IMR-90 (cell line): ENCODE data around the gene ZMIZ1. TPM values are rescaled to one million over a fixed set of nuclear protein-coding genes. Genes with fewer than 3 reads are reported as not detected.

Experiments used
- ATAC-seq: fragments of 200-7000 bp; cut with Tn5 transposase; 2 replicates; pipeline ENCODE4 v1.9.1; 2020; ENCODE audit warnings: low read depth, mild to moderate bottlenecking, moderate library complexity
- BruUV-seq: library from RNA; stranded (reverse); fragments of 400-500 nt; replicated peaks from 2 replicates; lab custom pipeline; 2021; lab: Mats Ljungman, UMichigan
- CTCF ChIA-PET: fragments of 300-600 bp; formaldehyde crosslinking; extraction: SDS; loops from one replicate; lab custom pipeline; 2021; ENCODE audit warnings: antibody characterized with exemption; lab: Yijun Ruan, JAX
- POLR2A ChIA-PET: fragments of 300-600 bp; sonication (Branson Sonifier 250); formaldehyde crosslinking; loops from one replicate; lab custom pipeline; 2022; ENCODE audit warnings: antibody characterized with exemption; ENCODE audit not compliant: unreplicated experiment; lab: Charles Lee
- DNase-seq: peaks from one replicate; pipeline ENCODE4 v3.0.0; 2013
- H2AFZ ChIP-seq: replicated peaks from 2 replicates; pipeline ENCODE3; 2013; ENCODE audit warnings: low read length, mild to moderate bottlenecking; ENCODE audit not compliant: poor library complexity
- H2AK5ac ChIP-seq: 2 replicates; pipeline ENCODE4 v1.6.1; 2013; ENCODE audit warnings: low read depth, low read length, inconsistent platforms
- H2AK9ac ChIP-seq: replicated peaks from 2 replicates; pipeline ENCODE3; 2013; ENCODE audit warnings: mild to moderate bottlenecking, low read depth, low read length, moderate library complexity; ENCODE audit not compliant: poor library complexity
- H2BK120ac ChIP-seq: 2 replicates; pipeline ENCODE4 v1.6.1; 2013; ENCODE audit warnings: low read depth, low read length, inconsistent platforms
- H2BK15ac ChIP-seq: 3 replicates; pipeline ENCODE4 v1.6.1; 2013; ENCODE audit warnings: low read depth, low read length, inconsistent platforms
- H2BK20ac ChIP-seq: 2 replicates; pipeline ENCODE4 v1.6.1; 2013; ENCODE audit warnings: low read depth, mild to moderate bottlenecking, inconsistent platforms, low read length, moderate library complexity
- H2BK5ac ChIP-seq: 2 replicates; pipeline ENCODE4 v1.6.1; 2013; ENCODE audit warnings: mild to moderate bottlenecking, low read depth, low read length, inconsistent platforms; ENCODE audit not compliant: poor library complexity, severe bottlenecking
- H3K14ac ChIP-seq: replicated peaks from 2 replicates; pipeline ENCODE4 v1.6.1; 2013; ENCODE audit warnings: low read depth, low read length, inconsistent platforms
- H3K18ac ChIP-seq: 2 replicates; pipeline ENCODE4 v1.6.1; 2013; ENCODE audit warnings: low read depth, low read length, control low read depth
- H3K23ac ChIP-seq: 2 replicates; pipeline ENCODE4 v1.6.1; 2013; ENCODE audit warnings: low read depth, low read length, inconsistent platforms
- H3K27ac ChIP-seq: 2 replicates; pipeline ENCODE4 v1.5.1; 2013; ENCODE audit warnings: mild to moderate bottlenecking, control low read depth, low read length; ENCODE audit not compliant: insufficient read depth
- H3K27me3 ChIP-seq: 2 replicates; pipeline ENCODE4 v1.6.1; 2013; ENCODE audit warnings: low read length; ENCODE audit not compliant: control insufficient read depth, insufficient read depth
- H3K36me3 ChIP-seq: 2 replicates; pipeline ENCODE4 v1.6.1; 2013; ENCODE audit warnings: low read length, mixed read lengths; ENCODE audit not compliant: control insufficient read depth, insufficient read depth
- H3K4ac ChIP-seq: 2 replicates; pipeline ENCODE4 v1.6.1; 2013; ENCODE audit warnings: low read depth, low read length, inconsistent platforms
- H3K4me1 ChIP-seq: 2 replicates; pipeline ENCODE4 v1.6.1; 2013; ENCODE audit warnings: low read length, mixed read lengths; ENCODE audit not compliant: control insufficient read depth, insufficient read depth
- H3K4me2 ChIP-seq: 2 replicates; pipeline ENCODE4 v1.6.1; 2013; ENCODE audit warnings: low read depth, mild to moderate bottlenecking, control low read depth, low read length, moderate library complexity
- H3K4me3 ChIP-seq: 2 replicates; pipeline ENCODE4 v1.5.1; 2013; ENCODE audit warnings: low read depth, mild to moderate bottlenecking, control low read depth, low read length, moderate library complexity; ENCODE audit not compliant: insufficient read depth
- H3K56ac ChIP-seq: 2 replicates; pipeline ENCODE4 v1.6.1; 2013; ENCODE audit warnings: low read length, inconsistent platforms; ENCODE audit not compliant: insufficient read depth; ENCODE audit errors: extremely low read depth
- H3K79me1 ChIP-seq, 2 experiments: 2 replicates each; pipeline ENCODE4 v1.6.1; 2013; ENCODE audit warnings: low read length in 2 of 2, inconsistent platforms in 1 of 2, low read depth in 1 of 2
- H3K9ac ChIP-seq: 2 replicates; pipeline ENCODE4 v1.6.1; 2013; ENCODE audit warnings: low read depth, low read length, control low read depth
- H3K9me1 ChIP-seq: 2 replicates; pipeline ENCODE4 v1.6.1; 2013; ENCODE audit warnings: low read length, inconsistent platforms; ENCODE audit not compliant: insufficient read depth
- H3K9me3 ChIP-seq: 2 replicates; pipeline ENCODE4 v1.6.1; 2013; ENCODE audit warnings: low read length; ENCODE audit not compliant: control insufficient read depth, insufficient read depth
- H4K20me1 ChIP-seq: 2 replicates; pipeline ENCODE4 v1.6.1; 2013; ENCODE audit warnings: low read length, inconsistent platforms; ENCODE audit not compliant: insufficient read depth
- H4K5ac ChIP-seq: 2 replicates; pipeline ENCODE4 v1.6.1; 2013; ENCODE audit warnings: mild to moderate bottlenecking, low read depth, low read length, control low read depth
- H4K8ac ChIP-seq, 2 experiments: 2 replicates each; pipeline ENCODE4 v1.6.1; 2013; ENCODE audit warnings: low read depth in 2 of 2, low read length in 2 of 2, control low read depth in 1 of 2, inconsistent platforms in 1 of 2
- H4K91ac ChIP-seq: 2 replicates; pipeline ENCODE4 v1.6.1; 2013; ENCODE audit warnings: low read depth, low read length, inconsistent platforms; ENCODE audit not compliant: insufficient read depth
- BHLHE40 ChIP-seq: fragments of 150-350 bp; IDR thresholded peaks from 2 replicates; pipeline ENCODE4 v1.6.1; 2016; ENCODE audit warnings: mild to moderate bottlenecking, low read depth, low read length
- CEBPB ChIP-seq: IDR thresholded peaks from 2 replicates; pipeline ENCODE4 v1.6.1; 2012; ENCODE audit warnings: low read depth, low read length, improper control_type of control experiment
- CHD1 ChIP-seq: IDR thresholded peaks from 2 replicates; pipeline ENCODE4 v1.6.1; 2012; ENCODE audit warnings: low read depth, low read length, improper control_type of control experiment
- CTCF ChIP-seq: conservative IDR thresholded peaks from 2 replicates; pipeline ENCODE4 v1.5.1; 2012; ENCODE audit warnings: mild to moderate bottlenecking, low read depth, low read length, improper control_type of control experiment
- ELK1 ChIP-seq: fragments of 150-350 bp; IDR thresholded peaks from 2 replicates; pipeline ENCODE4 v1.6.1; 2016; ENCODE audit warnings: low read depth, mild to moderate bottlenecking, low read length, moderate library complexity, borderline replicate concordance
- FOS ChIP-seq: fragments of 150-350 bp; IDR thresholded peaks from 2 replicates; pipeline ENCODE4 v1.6.1; 2016; ENCODE audit warnings: low read depth, low read length
- MAFK ChIP-seq: IDR thresholded peaks from 2 replicates; pipeline ENCODE4 v1.6.1; 2012; ENCODE audit warnings: low read depth, low read length, improper control_type of control experiment
- MAZ ChIP-seq: IDR thresholded peaks from 2 replicates; pipeline ENCODE4 v1.6.1; 2012; ENCODE audit warnings: low read depth, mild to moderate bottlenecking, low read length, improper control_type of control experiment, moderate library complexity, borderline replicate concordance
- MXI1 ChIP-seq: IDR thresholded peaks from 2 replicates; pipeline ENCODE4 v1.6.1; 2012; ENCODE audit warnings: low read depth, mild to moderate bottlenecking, low read length, moderate library complexity, borderline replicate concordance
- RAD21 ChIP-seq: IDR thresholded peaks from 2 replicates; pipeline ENCODE4 v1.6.1; 2012; ENCODE audit warnings: low read length, improper control_type of control experiment
- RCOR1 ChIP-seq: IDR thresholded peaks from 2 replicates; pipeline ENCODE4 v1.6.1; 2012; ENCODE audit warnings: mild to moderate bottlenecking, low read length, improper control_type of control experiment; ENCODE audit not compliant: insufficient replicate concordance
- SMC3 ChIP-seq: fragments of 150-350 bp; IDR thresholded peaks from 2 replicates; pipeline ENCODE4 v1.6.1; 2016; ENCODE audit warnings: low read depth, mild to moderate bottlenecking, antibody characterized with exemption, low read length, moderate library complexity
- USF2 ChIP-seq: fragments of 150-350 bp; IDR thresholded peaks from 2 replicates; pipeline ENCODE4 v1.6.1; 2017; ENCODE audit warnings: mild to moderate bottlenecking, antibody characterized with exemption, low read length, low read depth
- WGBS, 2 experiments: methylation state at CpG; one replicate each; pipeline versions ENCODE4 v1.1.5 to v1.1.7; 2013; ENCODE audit warnings: missing lambda C conversion rate in 2 of 2; ENCODE audit not compliant: insufficient read length in 1 of 2; ENCODE audit errors: extremely low coverage in 2 of 2; 5-methylcytosine and 5-hydroxymethylcytosine counted together
- dilution Hi-C: fragments of 300-500 bp; cut with HindIII; formaldehyde crosslinking; loops from one replicate; pipeline ENCODE4 v1.14.3; 2018; ENCODE audit warnings: low sequenced_read_pairs; ENCODE audit not compliant: unreplicated experiment
- in situ Hi-C: fragments of 300-500 bp; cut with MboI; formaldehyde crosslinking; loops from 3 replicates; pipeline ENCODE4 v1.14.3; 2019; ENCODE audit warnings: low sequenced_read_pairs, inconsistent platforms, mixed read lengths
- intact Hi-C: fragments of 100-400 bp; cut with micrococcal nuclease; formaldehyde crosslinking; loops from 2 replicates; pipeline ENCODE4 v1.10.0; 2022
- polyA plus RNA-seq, 3 experiments: library from polyadenylated mRNA; depleted of rRNA; stranded (reverse); fragments of >200 nt; gene quantifications; 2 replicates each; pipeline ENCODE4 v1.2.3, GENCODE V29; 2012; ENCODE audit warnings: low replicate concordance in 1 of 3
- total RNA-seq: library from RNA; depleted of rRNA; stranded (reverse); fragments of >200 nt; gene quantifications from 2 replicates; pipeline ENCODE4 v1.2.3, GENCODE V29; 2012

The ZMIZ1 gene
- total and polyA plus RNA-seq, 2 of the 4 experiments (the other 2 are of a cell fraction) = 6.6 to 48.7 TPM

- TF ChIP-seq MAFK = no peak
Measured at GRCh38 chr10:79046741-79047583, 21.8 kb upstream of the ZMIZ1 start (continued).

- Histone ChIP-seq H3K36me3 (no peaks in the 10 kb centered on the region), H3K4ac (no peak overlapping the region), H2AK5ac (no peak overlapping the region), H3K14ac (no peak overlapping the region), H2BK120ac (no peak overlapping the region), H2AFZ (no peak overlapping the region), H2AK9ac (no peak overlapping the region), H3K18ac (no peak overlapping the region), H3K79me1 (no peaks in the 10 kb centered on the region), H3K9me1 (0 out of 2 replicates have a peak, but pooled peaks cover 5% of the 10 kb centered on the region), H3K27ac (no peak overlapping the region), H3K23ac (no peak overlapping the region), H4K20me1 (no peaks in the 10 kb centered on the region), H3K9me3 (no peaks in the 10 kb centered on the region), H3K4me1 (peaks cover 2% of the 10 kb centered on the region; the same call in 1 of the 2 replicates), H3K4me3 (no peak overlapping the region), H4K8ac (no peak overlapping the region), H3K9ac (no peak overlapping the region), H2BK15ac (no peak overlapping the region), H3K4me2 (no peak overlapping the region), H3K56ac (no peak overlapping the region), H4K91ac (no peak overlapping the region), H3K27me3 (peaks cover 22% of the 10 kb centered on the region), H2BK5ac (no peak overlapping the region), H4K5ac (no peak overlapping the region), H2BK20ac (no peak overlapping the region)
- CTCF ChIA-PET = no interaction called here
- 60% methylated on average over 1 of the region's 4 CpGs; no CpG with 5 or more reads in 1 of the 2 experiments for WGBS, 2 experiments
- dilution Hi-C loops (no loop called here), intact Hi-C loops (no loop called here), in situ Hi-C loops (no loop called here)
- POLR2A ChIA-PET = no interaction called here
- no TSS peak for BruUV-seq
- DNase-seq (no peak), ATAC-seq (no peak)
- TF ChIP-seq USF2 (no peak), CHD1 (no peak), MAZ (no peak), SMC3 (no peak), RAD21 (no peak), ELK1 (no peak), MXI1 (no peak), CEBPB (no peak), RCOR1 (no peak), FOS (no peak), CTCF (no peak), BHLHE40 (no peak)
Measured at GRCh38 chr10:79047584-79047874, 21.2 kb upstream of the ZMIZ1 start.
